GM12878 (cell line): ENCODE results near the gene CCDC9B. TPM values are rescaled to one million over a fixed set of nuclear protein-coding genes. Genes with fewer than 3 reads are reported as not detected.

ENCODE experiments used
- ATAC-seq: fragments of 200-7000 bp; cut with Tn5 transposase; 3 replicates; pipeline ENCODE4 v1.9.1; 2020; ENCODE audit warnings: mild to moderate bottlenecking, moderate library complexity
- BruUV-seq: library from RNA; stranded (reverse); fragments of 400-500 nt; replicated peaks from 2 replicates; lab custom pipeline; 2021; lab: Mats Ljungman, UMichigan
- CTCF ChIA-PET: fragments of 300-600 bp; sonication (Branson Sonifier 250); formaldehyde crosslinking; extraction: SDS; loops from one replicate; lab custom pipeline; 2021; ENCODE audit warnings: inconsistent platforms; lab: Yijun Ruan, JAX
- POLR2A ChIA-PET: fragments of 350-600 bp; formaldehyde crosslinking; extraction: SDS; loops from one replicate; lab custom pipeline; 2021; ENCODE audit warnings: inconsistent platforms; lab: Charles Lee
- RAD21 ChIA-PET: fragments of 300-600 bp; sonication (Branson Sonifier 250); formaldehyde crosslinking; loops from one replicate; lab custom pipeline; 2023; ENCODE audit warnings: antibody characterized with exemption; ENCODE audit not compliant: unreplicated experiment; lab: Charles Lee
- SMC1A ChIA-PET: fragments of 300-600 bp; sonication (Branson Sonifier 250); formaldehyde crosslinking; loops from one replicate; lab custom pipeline; 2023; ENCODE audit not compliant: unreplicated experiment, uncharacterized antibody; lab: Charles Lee
- DNase-seq: peaks from one replicate; pipeline ENCODE4 v3.0.0-alpha.2; 2011; ENCODE audit warnings: low read depth, low spot score
- FAIRE-seq: peaks from 3 replicates; lab custom pipeline; 2011; peaks lifted over from hg19 to GRCh38; lab: Jason Lieb, UNC
- H2AFZ ChIP-seq: 2 replicates; pipeline ENCODE4 v1.6.0; 2011; ENCODE audit warnings: low read depth, low read length, control low read depth; ENCODE audit not compliant: control insufficient read depth
- H3K27ac ChIP-seq: 2 replicates; pipeline ENCODE4 v1.5.1; 2011; ENCODE audit warnings: control low read depth; ENCODE audit not compliant: control insufficient read depth, insufficient read depth
- H3K27me3 ChIP-seq, 2 experiments: replicated peaks in 1 of 2; 2 replicates each; pipeline versions ENCODE4 v1.6.0 to v1.6.1; 2011; ENCODE audit warnings: low read length in 1 of 2; ENCODE audit not compliant: control insufficient read depth in 2 of 2, insufficient read depth in 2 of 2
- H3K36me3 ChIP-seq, 2 experiments: 2 replicates each; pipeline ENCODE4 v1.5.1; 2011; ENCODE audit warnings: low read length in 1 of 2; ENCODE audit not compliant: control insufficient read depth in 2 of 2, insufficient read depth in 2 of 2
- H3K4me1 ChIP-seq: 2 replicates; pipeline ENCODE4 v1.6.1; 2011; ENCODE audit warnings: mild to moderate bottlenecking, low read length, moderate library complexity, mixed read lengths; ENCODE audit not compliant: control insufficient read depth, insufficient read depth
- H3K4me2 ChIP-seq: 2 replicates; pipeline ENCODE4 v1.6.0; 2011; ENCODE audit warnings: control low read depth; ENCODE audit not compliant: control insufficient read depth, insufficient read depth
- H3K4me3 ChIP-seq: fragments of 200-600 bp; sonication (generic); 2 replicates; pipeline ENCODE4 v1.5.1; 2016
- H3K79me2 ChIP-seq: 2 replicates; pipeline ENCODE4 v1.6.0; 2011; ENCODE audit warnings: low read length; ENCODE audit not compliant: control insufficient read depth, insufficient read depth
- H3K9ac ChIP-seq: 2 replicates; pipeline ENCODE4 v1.8.0; 2011; ENCODE audit warnings: low read length, control low read depth, mixed read lengths; ENCODE audit not compliant: control insufficient read depth, insufficient read depth
- H3K9me3 ChIP-seq: replicated peaks from 3 replicates; pipeline ENCODE4 v1.5.1; 2011; ENCODE audit warnings: mild to moderate bottlenecking, low read length; ENCODE audit not compliant: control insufficient read depth, insufficient read depth
- H4K20me1 ChIP-seq: 2 replicates; pipeline ENCODE4 v1.6.0; 2011; ENCODE audit not compliant: control insufficient read depth, insufficient read depth
- BCL11A ChIP-seq: IDR thresholded peaks from 2 replicates; pipeline ENCODE4 v1.6.1; 2011; ENCODE audit warnings: low read depth, low read length
- CHD1 ChIP-seq: IDR thresholded peaks from 2 replicates; pipeline ENCODE4 v1.6.1; 2012; ENCODE audit warnings: low read depth, low read length, improper control_type of control experiment
- ETV6 ChIP-seq, 2 experiments: fragments of 450-650 bp in 1 of 2; IDR thresholded peaks in 1 of 2; conservative IDR thresholded peaks in 1 of 2; 2 replicates each; pipeline ENCODE4 v1.6.1; 2014; ENCODE audit warnings: antibody characterized with exemption in 1 of 2, borderline replicate concordance in 1 of 2, low read depth in 1 of 2, mild to moderate bottlenecking in 1 of 2, moderate library complexity in 1 of 2
- MTA2 ChIP-seq: fragments of 450-650 bp; IDR thresholded peaks from 2 replicates; pipeline ENCODE4 v1.6.1; 2016; ENCODE audit warnings: low read depth, mild to moderate bottlenecking, moderate library complexity
- NFXL1 ChIP-seq: fragments of 450-650 bp; IDR thresholded peaks from 2 replicates; pipeline ENCODE4 v1.6.1; 2017; ENCODE audit warnings: antibody characterized with exemption, mild to moderate bottlenecking, borderline replicate concordance
- NFYB ChIP-seq: IDR thresholded peaks from 2 replicates; pipeline ENCODE4 v1.6.1; 2011; ENCODE audit warnings: low read depth, mild to moderate bottlenecking, low read length, improper control_type of control experiment, moderate library complexity; ENCODE audit not compliant: insufficient read depth
- PML ChIP-seq: IDR thresholded peaks from 2 replicates; pipeline ENCODE4 v1.6.1; 2012; ENCODE audit warnings: low read length, inconsistent platforms
- POLR2AphosphoS5 ChIP-seq: IDR thresholded peaks from 2 replicates; pipeline ENCODE4 v1.6.1; 2011; ENCODE audit warnings: mild to moderate bottlenecking, low read length, inconsistent platforms
- RAD21 ChIP-seq: IDR thresholded peaks from 2 replicates; pipeline ENCODE4 v1.6.1; 2011; ENCODE audit warnings: mild to moderate bottlenecking, low read depth, low read length, moderate library complexity; ENCODE audit not compliant: insufficient read depth
- REST ChIP-seq: IDR thresholded peaks from 2 replicates; pipeline ENCODE4 v1.6.1; 2012; ENCODE audit warnings: mild to moderate bottlenecking, low read depth, low read length
- SPI1 ChIP-seq: IDR thresholded peaks from 2 replicates; pipeline ENCODE4 v1.6.1; 2011; ENCODE audit warnings: low read depth, mild to moderate bottlenecking, low read length, moderate library complexity, borderline replicate concordance; ENCODE audit not compliant: insufficient read depth
- ZBTB40 ChIP-seq: fragments of 450-650 bp; IDR thresholded peaks from 2 replicates; pipeline ENCODE4 v1.6.1; 2016; ENCODE audit warnings: mild to moderate bottlenecking, moderate library complexity, borderline replicate concordance
- WGBS: methylation state at CpG from one replicate; pipeline ENCODE4 v1.1.6; 2016; ENCODE audit warnings: low lambda C conversion rate; ENCODE audit not compliant: insufficient replicate concordance, insufficient coverage; ENCODE audit errors: missing lambda C conversion rate; 5-methylcytosine and 5-hydroxymethylcytosine counted together
- in situ Hi-C: fragments of 300-500 bp; cut with MboI; formaldehyde crosslinking; loops from 9 replicates; pipeline ENCODE4 v1.14.3; 2018; ENCODE audit warnings: mixed read lengths
- intact Hi-C: fragments of 100-400 bp; cut with micrococcal nuclease; formaldehyde crosslinking; loops from one replicate; pipeline ENCODE4 v1.14.2; 2022; ENCODE audit not compliant: unreplicated experiment
- polyA plus RNA-seq, 11 experiments: library from polyadenylated mRNA; depleted of rRNA in 4 of 11; unstranded in 6 of 11; stranded (reverse) in 5 of 11; fragments of >200 nt; fragmentation: Nextera tagmentation in 4 of 11; fragmentation: Illumina TruSeq in 1 of 11; extraction: Ambion mirVana in 4 of 11; extraction: Trizol in 1 of 11; gene quantifications; 1 replicate in 1 of 11; 2 replicates in 10 of 11; pipeline versions ENCODE4 v1.2.1 to v1.2.3, GENCODE V29; 2011 to 2016; ENCODE audit warnings: inconsistent platforms in 2 of 11, missing spikeins in 2 of 11, low read depth in 1 of 11
- total RNA-seq, 4 experiments: library from RNA; depleted of rRNA in 3 of 4; stranded (reverse); fragments of >200 nt in 3 of 4; fragmentation: Illumina TruSeq in 1 of 4; extraction: Trizol in 1 of 4; gene quantifications; 2 replicates each; pipeline versions ENCODE4 v1.2.1 to v1.2.3, GENCODE V29; 2013 to 2021

Gene CCDC9B
- total and polyA plus RNA-seq, 10 of the 15 experiments (the other 5 are each of a cell fraction or from before 2014, with no cell fraction given), result 0.01 to 0.08 (median 0.03) TPM; not detected in 6

- RAD21 ChIA-PET, result interaction anchor here (1.1 to 4.7 kb wide), 4 partner anchors 18 to 62 kb away, joined by 3 to 93 read pairs (median 16); partner anchors contain the start of gene INAFM2
- Histone ChIP-seq H4K20me1 (no peaks in the 10 kb centered on the region), H3K4me3 (no peak overlapping the region), H3K27ac (no peak overlapping the region), H3K4me2 (no peak overlapping the region), H2AFZ (no peak overlapping the region), H3K27me3 (no peaks in the 10 kb centered on the region; a peak in 1 of 4 replicates), H3K4me1 (no peaks in the 10 kb centered on the region), H3K79me2 (no peaks in the 10 kb centered on the region), H3K9me3 (no peaks in the 10 kb centered on the region), H3K36me3 (no peaks in the 10 kb centered on the region), H3K9ac (no peak overlapping the region)
- TF ChIP-seq CHD1, result no peak
- TF ChIP-seq MTA2, result no peak
- no peak for TF ChIP-seq REST
- TF ChIP-seq PML, result no peak
- TF ChIP-seq SPI1, result no peak
- no peak for TF ChIP-seq ETV6 (conservative IDR thresholded peaks at IDR 0.05 in 1 of 2, IDR thresholded peaks at IDR 0.05 in 1 of 2; ENCODE audit: borderline replicate concordance in 1 of 2, low read depth in 1 of 2)
- TF ChIP-seq RAD21, result no peak
- no peak for TF ChIP-seq BCL11A
- no peak for TF ChIP-seq NFYB
- TF ChIP-seq ZBTB40, result no peak
- TF ChIP-seq POLR2AphosphoS5, result no peak
- TF ChIP-seq NFXL1, result no peak
- no peak for DNase-seq
- no TSS peak for BruUV-seq
- SMC1A ChIA-PET, result interaction anchor here (0.9 to 4.6 kb wide), 2 partner anchors 13 to 17 kb away, joined by 3 to 31 read pairs; no protein-coding TSS in a partner anchor
- intact Hi-C loops, result loop anchor here (10.0 kb wide), 1 partner anchor 165 kb away; no protein-coding TSS in a partner anchor
- in situ Hi-C loops, result no loop called here
- 23% methylated on average over 14 of the region's 14 CpGs for WGBS
- CTCF ChIA-PET, result interaction anchor here (0.7 to 13.7 kb wide), 14 partner anchors 9 to 160 kb away, joined by 3 to 336 read pairs (median 4); partner anchors contain the start of genes INAFM2, IVD and PLCB2
- no peak for ATAC-seq
- FAIRE-seq, result no peak
- POLR2A ChIA-PET, result interaction anchor here (0.8 kb wide), 1 partner anchor 294 kb away, joined by 3 read pairs; no protein-coding TSS in a partner anchor
These were observed 550 bp downstream of the CCDC9B start for GRCh38 chr15:40340038-40340739.
